HG02852 (cell line): ENCODE results near the gene MARS1.

Source experiments
- ATAC-seq: cut with Tn5 transposase; IDR thresholded peaks from one replicate; pipeline ENCODE4 v1.9.1; 2021; ENCODE audit warnings: mild to moderate bottlenecking, moderate library complexity; ENCODE audit not compliant: unreplicated experiment

Gene MARS1

DNA sequence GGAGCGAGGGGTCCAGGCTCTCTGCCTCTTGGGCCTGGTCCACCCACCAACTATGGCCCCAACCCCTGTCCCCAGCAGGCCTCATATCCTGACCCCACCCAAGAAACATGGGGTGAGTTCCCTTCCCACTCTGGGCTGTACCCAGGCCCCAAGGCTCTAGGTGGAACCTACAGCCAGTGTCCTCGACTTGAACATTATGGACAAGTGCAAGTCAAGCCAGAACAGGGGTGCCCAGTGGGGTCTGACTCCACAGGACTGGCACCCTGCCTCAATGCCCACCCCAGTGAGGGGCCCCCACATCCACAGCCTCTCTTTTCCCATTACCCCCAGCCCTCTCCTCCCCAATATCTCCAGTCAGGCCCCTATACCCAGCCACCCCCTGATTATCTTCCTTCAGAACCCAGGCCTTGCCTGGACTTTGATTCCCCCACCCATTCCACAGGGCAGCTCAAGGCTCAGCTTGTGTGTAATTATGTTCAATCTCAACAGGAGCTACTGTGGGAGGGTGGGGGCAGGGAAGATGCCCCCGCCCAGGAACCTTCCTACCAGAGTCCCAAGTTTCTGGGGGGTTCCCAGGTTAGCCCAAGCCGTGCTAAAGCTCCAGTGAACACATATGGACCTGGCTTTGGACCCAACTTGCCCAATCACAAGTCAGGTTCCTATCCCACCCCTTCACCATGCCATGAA, 16.8 kb upstream of the MARS1 start:
- ATAC-seq: no peak

DNA sequence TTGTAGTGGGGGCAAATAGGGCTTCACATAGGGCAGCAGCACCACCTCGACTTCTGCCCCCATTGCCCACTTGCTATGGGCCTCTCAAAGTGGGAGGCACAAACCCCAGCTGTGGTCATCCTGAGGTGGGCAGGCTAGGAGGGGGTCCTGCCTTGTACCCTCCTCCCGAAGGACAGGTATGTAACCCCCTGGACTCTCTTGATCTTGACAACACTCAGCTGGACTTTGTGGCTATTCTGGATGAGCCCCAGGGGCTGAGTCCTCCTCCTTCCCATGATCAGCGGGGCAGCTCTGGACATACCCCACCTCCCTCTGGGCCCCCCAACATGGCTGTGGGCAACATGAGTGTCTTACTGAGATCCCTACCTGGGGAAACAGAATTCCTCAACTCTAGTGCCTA, 16.2 kb upstream of the MARS1 start:
- ATAC-seq: no peak

DNA sequence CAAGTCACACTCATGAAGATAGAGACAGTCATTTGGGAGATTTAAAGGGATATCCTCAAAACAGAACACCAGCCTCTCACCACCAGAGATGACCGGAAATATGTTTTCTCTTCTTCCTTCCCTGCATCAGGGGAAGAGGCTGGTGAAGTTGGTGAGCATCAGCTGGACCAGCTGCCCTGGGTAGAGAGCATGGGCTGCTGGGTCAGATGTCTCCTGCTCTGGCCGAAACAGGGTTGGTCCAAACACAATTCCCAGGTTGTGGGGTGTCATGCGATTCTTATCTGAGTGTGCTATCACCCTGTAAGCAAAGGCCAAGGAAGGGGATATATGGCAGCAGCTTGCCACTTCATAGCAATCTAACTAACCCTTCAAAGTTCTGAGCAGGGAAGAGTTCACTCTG, 15.5 kb upstream of the MARS1 start:
- ATAC-seq: no peak

DNA sequence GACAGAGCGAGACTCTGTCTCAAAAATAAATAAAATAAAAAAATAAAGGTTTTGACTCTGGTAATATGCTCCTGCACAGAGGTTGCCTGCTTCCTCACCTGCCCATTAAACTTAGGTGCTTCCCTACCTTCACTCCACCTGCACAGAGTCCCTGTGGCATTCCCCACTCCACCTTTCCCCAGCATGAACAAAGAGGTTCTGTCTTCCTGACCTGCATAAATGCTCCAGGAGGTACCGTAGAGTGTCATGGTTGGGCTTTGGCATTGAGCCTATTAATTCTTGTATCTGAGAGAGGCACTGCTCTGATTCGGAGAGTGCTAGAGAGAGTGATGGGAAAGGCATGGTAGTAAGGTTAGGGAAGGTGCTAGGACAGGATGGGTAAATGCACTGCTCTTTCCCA, 14.5 kb upstream of the MARS1 start:
- ATAC-seq: no peak

DNA sequence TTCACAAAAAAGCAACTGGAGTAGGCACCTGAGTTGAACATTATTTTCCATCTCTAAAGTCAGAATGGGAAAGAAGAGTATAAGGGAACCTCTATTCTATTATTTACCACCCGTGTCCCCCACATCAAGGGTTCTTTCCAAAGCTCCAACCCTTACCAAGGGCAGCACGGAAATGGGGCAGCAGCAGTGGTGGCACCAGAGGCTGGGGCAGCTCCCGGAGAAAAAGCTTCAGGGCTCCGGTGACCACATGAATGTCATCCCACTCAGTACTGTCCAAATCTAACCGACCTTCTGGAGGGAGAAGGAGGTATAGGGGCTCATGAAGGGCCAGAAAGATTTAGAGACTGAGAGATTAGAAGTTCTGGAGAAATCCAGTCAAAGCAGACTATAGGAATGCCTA, 14.0 kb upstream of the MARS1 start:
- ATAC-seq: no peak

DNA sequence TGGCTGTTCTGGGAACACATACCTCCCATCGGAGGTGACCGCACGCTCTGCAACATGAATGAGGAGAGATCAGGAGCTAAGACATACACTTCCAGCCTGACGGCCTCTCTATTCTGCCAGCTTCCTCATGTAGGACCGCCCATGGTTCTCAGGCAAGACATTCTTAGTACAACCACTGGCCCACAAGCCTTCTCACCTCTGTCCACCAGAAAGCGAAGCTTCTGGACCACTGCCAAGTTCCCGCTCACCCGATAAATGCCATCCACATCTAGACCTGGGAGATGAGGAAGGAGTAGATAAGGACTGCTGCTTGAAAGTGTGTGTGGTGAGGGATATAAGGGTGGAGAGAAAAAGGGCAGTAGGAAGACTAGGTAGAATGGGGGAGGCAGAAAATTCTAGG, 13.4 kb upstream of the MARS1 start:
- ATAC-seq: no peak

DNA sequence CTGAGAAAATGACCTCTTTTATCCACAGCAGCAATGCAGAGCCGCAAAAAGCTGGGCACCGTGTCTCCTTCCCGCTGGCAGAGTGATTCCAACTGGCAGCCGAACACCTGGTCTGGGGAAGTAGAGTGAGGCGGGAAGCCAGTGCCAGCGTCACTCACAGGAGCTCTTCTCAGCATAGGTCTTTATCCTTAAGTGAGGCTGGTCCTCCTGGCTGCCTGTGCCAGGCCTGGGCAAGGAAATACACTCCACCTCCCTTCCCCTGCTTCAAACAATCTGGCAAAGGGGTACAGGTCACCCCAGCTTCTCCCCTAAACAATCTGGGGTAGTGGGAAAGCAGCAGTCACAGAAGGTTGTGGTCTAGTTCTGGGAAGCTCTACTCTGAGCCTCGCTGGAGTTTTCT, 13.0 kb upstream of the MARS1 start:
- no peak for ATAC-seq

DNA sequence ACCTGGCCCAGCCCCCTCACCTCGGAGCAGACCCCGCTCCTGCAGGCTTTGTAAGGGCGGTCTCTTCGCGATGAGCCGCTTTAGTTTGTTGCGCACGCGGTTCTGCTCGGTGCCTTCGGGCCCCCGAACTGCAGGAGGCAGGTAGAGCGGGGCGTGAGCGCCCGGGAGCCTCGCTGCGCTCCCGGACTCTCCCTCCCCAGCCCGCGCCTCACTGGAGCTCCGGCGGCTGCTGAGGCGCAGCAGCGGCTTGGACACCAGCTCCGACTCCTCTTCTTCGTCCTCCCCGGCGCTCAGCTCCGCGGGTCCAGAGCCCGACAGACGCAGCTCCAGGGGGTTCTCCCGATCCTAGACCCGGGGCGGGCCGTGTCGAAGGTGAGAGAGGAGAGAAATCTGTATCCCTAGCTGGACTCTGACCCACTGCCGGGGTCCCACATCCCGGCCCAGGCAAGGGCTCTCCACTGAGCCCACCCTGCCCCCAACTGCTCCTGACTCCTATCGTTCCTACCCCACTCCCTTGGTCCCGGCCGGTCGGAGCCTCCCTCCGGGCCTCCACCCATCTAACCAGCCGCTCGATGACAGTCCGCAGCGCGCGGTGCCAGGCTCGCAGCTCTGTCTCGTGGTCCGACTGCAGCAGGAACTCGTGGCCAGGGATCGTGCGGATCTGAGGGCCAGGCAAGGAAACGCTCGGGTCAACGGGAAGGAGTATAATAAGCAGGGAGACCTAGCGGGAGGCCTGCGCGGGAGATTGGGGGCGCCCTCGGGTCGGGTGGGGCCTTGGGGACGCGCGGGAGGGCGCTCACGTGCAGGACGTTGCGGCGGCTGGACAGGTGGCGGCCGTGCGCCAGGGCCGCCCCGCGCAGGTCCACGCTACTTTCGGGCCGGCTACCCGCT, 12.4 kb upstream of the MARS1 start:
- ATAC-seq: no peak

DNA sequence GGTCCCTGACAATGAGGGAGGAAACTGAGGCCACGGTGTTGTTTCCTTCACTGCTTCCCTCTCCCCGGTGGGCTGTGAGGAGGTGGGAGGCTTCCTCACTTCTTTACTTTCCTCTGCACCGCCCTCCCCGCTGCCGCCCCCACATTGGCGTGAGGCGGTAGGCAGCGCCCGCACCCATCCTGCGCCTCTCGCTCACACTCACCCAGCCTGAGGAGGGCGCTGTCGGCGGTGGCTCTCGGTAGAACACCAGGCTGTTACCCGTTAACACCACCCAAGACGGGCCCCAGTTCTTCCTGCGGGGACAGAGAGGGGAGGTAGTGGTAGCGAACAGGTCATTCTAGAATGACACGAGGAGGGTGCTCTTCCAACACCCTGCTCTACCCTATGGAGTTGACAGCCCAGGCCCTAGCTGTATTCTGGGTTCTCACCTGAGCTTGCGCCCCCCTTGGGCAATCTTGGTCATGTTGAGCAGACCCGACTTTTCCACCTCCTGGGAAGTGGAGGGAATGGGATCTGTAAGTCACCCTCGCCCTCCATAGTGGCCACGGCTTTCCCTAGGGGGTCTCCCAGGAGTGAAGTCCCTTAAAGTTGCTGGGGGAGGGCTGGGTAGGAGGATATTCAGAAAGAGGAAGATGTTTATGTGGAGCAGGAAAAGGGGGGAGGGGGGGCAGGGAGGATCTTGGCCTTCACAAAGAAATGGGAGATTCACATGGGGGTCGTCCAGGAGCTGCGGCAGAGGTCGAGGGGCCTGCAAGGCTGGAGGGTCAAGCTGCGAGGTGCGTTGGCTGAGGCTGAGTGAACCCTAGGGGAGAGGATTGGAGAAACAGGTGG, 11.5 kb upstream of the MARS1 start:
- no peak for ATAC-seq

DNA sequence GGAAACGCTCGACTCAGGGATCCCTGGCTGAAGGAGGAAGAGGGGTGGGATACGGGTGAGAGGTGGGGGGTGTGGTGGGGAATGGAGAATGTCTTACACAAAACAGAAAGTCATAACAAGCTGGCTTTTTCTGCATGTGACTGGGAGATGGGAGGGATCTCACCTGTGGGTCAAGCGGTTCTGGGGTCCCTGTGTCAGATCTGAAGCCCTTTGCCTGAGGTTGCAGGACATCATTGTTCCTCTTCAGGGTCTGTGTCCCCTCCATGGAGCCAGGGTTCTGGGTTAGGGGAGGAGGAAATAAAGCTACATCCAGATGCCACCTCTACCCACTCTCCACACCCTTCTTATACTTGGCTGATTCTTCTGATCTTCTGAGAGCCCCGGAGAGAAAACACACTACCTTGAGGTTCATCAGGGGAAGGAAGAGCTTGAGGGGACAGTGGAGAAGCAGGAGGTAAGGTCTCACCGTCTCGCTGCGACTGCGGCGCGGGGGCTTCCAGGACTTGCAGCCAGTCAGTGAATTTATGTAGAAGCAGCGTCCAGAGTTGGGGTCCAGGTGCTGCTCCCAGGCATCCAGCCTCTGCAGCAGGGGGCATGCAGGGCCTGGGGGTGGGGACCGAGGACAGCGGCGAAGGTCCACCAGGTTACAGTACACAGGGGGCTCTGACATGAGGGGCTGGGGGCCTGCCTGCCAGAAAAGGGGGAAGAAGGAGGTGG, 10.7 kb upstream of the MARS1 start:
- ATAC-seq: no peak

DNA sequence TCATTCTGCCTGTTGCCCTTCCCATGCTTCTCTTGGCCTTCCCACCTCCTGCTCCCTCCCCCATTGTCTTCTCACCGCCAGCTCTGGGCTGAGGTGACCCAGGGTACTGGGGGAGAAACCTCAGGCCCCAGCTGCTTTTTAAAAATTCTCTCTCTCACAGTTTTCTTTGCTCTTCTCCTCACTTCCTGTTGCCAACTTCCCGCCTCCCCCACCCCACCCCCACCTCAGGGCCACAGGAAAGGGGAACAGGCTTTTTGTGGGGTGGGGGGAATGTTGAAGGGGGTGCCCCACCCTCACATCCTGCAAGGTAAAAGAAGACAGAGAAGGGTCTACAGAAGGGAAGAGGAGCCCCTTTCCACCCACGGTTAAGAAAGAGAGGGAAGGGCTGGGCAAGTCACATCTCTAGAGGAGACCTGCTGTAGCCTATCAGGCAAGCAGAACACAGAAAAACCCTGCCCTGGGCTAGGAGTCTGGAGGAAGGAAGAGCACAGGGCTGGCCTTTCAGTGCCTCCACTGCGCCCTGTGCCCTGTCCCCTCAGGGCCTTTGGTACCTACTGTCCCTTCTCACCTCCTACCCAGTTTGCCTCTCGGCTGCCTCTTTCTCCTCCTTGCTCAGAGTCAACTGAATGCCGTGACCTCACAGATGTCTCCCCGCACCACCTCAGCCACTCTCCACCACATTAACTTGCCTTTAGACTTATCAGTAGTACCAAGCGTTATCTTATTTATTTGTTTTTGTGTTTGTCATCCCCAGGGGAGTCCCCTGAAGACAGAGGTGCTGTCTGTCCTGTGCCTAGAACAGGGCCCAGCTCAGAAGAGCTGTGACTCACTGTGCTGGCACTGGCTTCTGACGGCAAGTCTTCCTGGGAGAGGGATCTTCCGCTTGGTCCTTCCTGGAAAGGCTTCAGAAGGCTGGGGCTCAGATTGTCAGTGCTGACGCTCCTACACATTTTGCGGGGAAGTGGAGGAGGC, 9.9 kb upstream of the MARS1 start:
- ATAC-seq: peak; percentile 41

DNA sequence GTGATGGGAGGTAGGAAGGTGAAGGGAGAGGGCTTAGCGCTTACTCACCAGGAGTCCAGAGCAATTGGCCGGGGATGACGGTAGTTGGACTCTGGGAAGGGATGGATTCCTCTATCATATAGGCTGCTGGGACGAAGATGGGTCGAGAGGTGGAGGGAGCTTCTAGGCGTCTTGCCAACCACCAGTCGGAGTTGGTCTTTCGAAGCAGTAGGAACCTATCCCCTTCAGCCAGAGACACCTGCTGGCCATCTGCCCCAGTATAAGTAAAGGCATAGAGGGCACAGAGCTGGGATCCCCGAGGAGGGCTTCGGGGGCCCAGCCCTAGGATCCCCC, 8.9 kb upstream of the MARS1 start:
- no peak for ATAC-seq

DNA sequence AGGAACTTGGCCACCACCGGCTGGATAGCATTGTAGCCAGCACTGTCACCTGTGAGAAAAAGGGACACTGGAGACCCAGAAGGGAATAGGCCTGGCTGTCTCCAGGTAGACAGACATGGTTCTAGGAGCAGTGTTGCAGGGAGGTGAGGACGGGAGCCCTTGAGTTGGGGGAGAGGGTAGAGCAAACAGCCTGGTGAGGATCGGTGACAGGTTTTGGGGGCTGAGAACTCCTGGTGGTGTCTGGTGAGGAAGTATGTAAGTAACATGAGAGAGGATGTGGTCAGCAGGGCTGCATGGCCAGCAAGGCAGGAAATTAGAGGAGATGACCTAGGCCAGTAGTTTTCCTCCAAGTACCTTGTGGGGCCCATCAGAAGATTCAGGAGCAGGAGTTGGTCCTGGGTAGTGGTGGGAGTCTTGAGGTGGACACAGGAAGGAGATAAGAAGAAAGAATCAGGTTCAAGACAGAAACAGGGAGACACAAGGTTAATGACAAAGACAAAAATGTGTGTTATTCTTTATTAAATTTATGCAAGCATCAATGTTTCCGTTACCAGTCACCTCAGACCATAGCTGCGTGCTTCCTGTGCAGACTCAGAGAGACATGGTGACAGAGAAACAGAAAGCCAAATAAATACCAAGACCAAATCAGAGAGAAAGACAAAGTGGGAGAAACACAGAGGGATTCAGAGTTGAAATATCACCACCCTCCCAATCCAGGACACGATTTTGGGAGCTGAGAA, 8.3 kb upstream of the MARS1 start, which contains the start of gene ARHGAP9:
Gene ARHGAP9, minus strand, starts transcription at position 491 of the 740 bp plus-strand sequence. Its CDS starts 460 bp downstream, at position 31.
- peak; percentile 29 for ATAC-seq

DNA sequence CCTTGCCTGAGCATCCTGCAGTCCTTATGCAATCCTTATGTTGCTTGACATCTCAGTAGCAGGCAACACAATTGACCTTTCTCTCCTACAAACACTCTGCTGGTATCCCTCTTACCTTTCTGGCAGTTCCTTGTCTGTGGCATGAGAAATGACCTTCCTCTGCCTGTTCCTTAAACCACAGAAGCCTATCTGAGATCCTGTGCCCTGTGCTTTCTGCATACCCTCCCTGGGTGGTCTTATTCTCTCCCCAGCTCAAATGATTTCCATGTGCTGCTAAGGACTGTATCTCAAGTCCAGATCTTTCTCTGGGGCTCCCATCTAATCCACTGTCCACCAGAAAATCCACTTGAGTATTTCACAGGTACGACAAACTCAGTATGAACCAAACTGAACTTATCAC, 6.2 kb upstream of the MARS1 start:
- no peak for ATAC-seq

DNA sequence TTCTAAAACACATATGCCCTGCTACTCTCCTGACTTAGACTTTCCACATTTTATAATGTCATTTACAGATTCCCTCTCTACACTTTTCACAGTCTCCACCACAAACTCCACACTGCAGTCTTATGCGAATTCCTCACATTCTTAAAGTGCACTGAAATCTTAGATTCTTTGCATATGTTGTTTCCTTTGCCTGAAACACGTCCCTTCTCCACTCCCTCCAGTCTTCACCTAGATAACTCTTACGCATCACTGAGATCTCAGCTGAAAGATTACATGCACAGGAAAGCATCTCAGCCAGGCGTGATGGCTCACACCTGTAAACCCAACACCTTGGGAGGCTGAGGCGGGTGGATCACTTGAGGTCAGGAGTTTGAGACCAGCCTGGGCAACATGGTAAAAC, 4.4 kb upstream of the MARS1 start:
- no peak for ATAC-seq

DNA sequence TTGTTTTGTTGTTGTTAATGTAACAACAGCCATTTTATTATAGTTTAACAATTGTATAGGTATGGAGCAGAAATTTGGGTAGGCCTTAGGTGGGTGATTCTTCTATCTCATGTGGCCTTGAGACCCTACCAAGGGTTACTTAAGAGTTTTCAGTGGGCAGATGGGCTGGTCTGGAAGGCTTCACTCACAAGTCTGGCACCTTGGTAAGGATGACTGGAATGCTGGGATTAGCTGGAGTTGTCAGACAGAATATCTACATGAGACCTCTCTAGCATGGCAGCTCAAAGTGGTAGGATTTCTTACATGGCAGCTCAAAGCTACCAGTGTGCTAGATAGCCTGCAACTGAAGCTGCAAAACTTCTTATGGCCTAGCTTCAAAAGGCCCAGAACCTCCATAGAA, 2.2 kb upstream of the MARS1 start:
- ATAC-seq: no peak

DNA sequence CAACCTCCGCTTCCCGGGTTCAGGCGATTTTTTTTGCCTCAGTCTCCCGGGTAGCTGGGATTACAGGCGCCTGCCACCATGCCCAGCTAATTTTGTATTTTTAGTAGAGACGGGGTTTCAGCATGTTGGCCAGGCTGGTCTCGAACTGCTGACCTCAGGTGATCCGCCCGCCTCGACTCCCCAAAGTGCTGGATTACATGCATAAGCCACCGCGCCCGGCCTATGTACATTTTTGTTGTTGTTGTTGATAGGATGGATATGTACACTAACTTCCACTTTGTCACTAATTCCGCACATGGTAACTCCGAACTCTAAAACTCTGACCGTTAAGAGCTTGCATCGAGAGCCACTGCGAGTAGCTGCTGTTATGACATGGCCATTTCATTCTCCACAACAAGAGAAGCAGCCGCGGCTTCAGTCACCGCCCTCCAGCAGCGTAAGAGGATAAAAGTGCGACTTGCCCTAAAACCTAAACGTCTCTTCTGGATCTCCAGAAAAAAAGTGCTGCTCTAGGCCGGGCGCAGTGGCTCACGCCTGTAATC, 742 bp upstream of the MARS1 start:
- no peak for ATAC-seq

DNA sequence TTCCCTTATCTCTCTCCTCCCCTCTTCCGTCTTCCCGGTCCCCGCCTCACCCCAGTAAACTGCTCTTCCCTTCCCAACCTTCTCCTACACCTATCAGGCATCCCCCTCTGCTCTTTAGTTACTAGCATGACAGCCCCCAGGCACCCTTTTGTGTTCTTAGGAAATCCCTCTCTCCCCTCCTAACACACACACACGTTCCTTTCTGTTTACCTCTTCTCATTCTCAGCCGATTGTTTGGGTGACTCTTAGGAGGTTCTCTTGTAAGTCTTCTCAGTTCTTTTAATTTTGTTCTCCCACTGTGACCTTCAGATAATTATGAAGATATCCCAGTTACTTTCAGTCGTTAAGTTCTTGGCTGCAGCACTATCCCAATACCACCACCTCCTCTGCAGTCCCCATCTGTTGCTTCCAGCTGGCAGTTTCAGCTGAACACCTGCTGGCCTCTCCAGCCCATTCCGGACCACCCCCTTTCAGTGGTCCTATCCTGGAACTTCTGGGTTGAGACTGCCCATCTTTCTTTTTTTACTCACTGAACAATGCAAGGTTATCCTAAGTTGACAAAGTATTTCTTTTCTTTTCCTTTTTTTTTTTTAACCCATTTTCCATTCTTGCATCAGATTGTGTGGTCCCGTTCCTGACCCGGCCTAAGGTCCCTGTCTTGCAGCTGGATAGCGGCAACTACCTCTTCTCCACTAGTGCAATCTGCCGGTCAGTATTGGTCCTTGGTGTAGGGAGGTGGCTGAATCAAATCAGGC, 711 bp downstream of the MARS1 start:
- no peak for ATAC-seq
